ENCODE results near the gene SEMA4D.

DNA sequence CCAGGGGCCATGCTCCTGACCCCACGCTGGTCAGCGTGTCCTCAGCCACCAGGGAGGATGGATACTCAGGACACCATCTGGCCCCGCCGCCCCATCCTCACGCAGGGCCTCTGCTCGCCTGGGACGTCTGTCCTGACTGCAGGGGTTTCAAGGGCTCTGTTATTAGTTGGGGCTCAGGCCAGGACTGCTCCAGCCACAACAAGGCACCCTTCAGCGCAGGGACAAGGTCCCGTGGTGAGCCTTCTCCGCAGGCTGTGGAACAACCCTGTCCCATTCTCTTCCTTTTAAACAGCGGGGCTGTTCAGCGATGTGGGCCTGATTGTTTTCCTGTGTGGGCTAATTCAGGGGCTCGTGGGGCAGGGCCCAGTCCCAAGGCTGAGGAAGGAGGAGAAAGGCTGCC lies 61.6 kb downstream of the SEMA4D start:
- TF ChIP-seq EP300 (IDR thresholded peaks at IDR 0.05; ENCODE audit: borderline replicate concordance) (no peak), CREB1 (IDR thresholded peaks at IDR 0.05; ENCODE audit: low read depth) (no peak), FOXM1 (IDR thresholded peaks at IDR 0.05; ENCODE audit: borderline replicate concordance, low read depth) (no peak), RAD21 (IDR thresholded peaks at IDR 0.05; ENCODE audit: low read depth) (no peak)
- TF ChIP-seq, protein P1, sequence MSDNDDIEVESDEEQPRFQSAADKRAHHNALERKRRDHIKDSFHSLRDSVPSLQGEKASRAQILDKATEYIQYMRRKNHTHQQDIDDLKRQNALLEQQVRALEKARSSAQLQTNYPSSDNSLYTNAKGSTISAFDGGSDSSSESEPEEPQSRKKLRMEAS (IDR thresholded peaks at IDR 0.05), result no peak
- TF ChIP-seq, protein P2, sequence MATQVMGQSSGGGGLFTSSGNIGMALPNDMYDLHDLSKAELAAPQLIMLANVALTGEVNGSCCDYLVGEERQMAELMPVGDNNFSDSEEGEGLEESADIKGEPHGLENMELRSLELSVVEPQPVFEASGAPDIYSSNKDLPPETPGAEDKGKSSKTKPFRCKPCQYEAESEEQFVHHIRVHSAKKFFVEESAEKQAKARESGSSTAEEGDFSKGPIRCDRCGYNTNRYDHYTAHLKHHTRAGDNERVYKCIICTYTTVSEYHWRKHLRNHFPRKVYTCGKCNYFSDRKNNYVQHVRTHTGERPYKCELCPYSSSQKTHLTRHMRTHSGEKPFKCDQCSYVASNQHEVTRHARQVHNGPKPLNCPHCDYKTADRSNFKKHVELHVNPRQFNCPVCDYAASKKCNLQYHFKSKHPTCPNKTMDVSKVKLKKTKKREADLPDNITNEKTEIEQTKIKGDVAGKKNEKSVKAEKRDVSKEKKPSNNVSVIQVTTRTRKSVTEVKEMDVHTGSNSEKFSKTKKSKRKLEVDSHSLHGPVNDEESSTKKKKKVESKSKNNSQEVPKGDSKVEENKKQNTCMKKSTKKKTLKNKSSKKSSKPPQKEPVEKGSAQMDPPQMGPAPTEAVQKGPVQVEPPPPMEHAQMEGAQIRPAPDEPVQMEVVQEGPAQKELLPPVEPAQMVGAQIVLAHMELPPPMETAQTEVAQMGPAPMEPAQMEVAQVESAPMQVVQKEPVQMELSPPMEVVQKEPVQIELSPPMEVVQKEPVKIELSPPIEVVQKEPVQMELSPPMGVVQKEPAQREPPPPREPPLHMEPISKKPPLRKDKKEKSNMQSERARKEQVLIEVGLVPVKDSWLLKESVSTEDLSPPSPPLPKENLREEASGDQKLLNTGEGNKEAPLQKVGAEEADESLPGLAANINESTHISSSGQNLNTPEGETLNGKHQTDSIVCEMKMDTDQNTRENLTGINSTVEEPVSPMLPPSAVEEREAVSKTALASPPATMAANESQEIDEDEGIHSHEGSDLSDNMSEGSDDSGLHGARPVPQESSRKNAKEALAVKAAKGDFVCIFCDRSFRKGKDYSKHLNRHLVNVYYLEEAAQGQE (IDR thresholded peaks at IDR 0.05; ENCODE audit: low read depth), result no peak
- TF ChIP-seq, protein P3, sequence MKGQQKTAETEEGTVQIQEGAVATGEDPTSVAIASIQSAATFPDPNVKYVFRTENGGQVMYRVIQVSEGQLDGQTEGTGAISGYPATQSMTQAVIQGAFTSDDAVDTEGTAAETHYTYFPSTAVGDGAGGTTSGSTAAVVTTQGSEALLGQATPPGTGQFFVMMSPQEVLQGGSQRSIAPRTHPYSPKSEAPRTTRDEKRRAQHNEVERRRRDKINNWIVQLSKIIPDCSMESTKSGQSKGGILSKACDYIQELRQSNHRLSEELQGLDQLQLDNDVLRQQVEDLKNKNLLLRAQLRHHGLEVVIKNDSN (IDR thresholded peaks at IDR 0.05), result no peak

Data from Ishikawa (cell line).